ENCODE measurements around the gene CAMTA1. TPM values are rescaled to one million over a fixed set of nuclear protein-coding genes. Genes with fewer than 3 reads are reported as not detected.
"Not testable (repeated sequence)": the region's sequence is repeated elsewhere in the genome, so short reads cannot be mapped to it uniquely, and the experiment has no call there.

CAMTA1 gene
- total RNA-seq, 6 experiments from 2014 or later: 78.1 to 96.6 (median 86.1) TPM

- H3K27ac Mint-ChIP-seq: no peak overlapping the region
- H3K36me3 Mint-ChIP-seq (ENCODE audit: low read depth): no peaks in the 10 kb centered on the region
- DNase-seq: no peak
- H3K27me3 Mint-ChIP-seq (ENCODE audit: insufficient read depth): peaks cover 13% of the 10 kb centered on the region
- H3K4me1 Mint-ChIP-seq (ENCODE audit: low read depth): peaks cover 15% of the 10 kb centered on the region
- no peak overlapping the region for H3K4me3 Mint-ChIP-seq
- no peak for TF ChIP-seq CTCF (IDR thresholded peaks at IDR 0.05)
- H3K9me3 Mint-ChIP-seq: no peaks in the 10 kb centered on the region
Measured at GRCh38 chr1:7136166-7136953, 351.1 kb downstream of the CAMTA1 start.

- Mint-ChIP-seq H3K4me1 (ENCODE audit: low read depth) (peaks cover 10% of the 10 kb centered on the region), H3K27ac (no peak overlapping the region), H3K27me3 (ENCODE audit: insufficient read depth) (peaks cover 27% of the 10 kb centered on the region), H3K4me3 (no peak overlapping the region), H3K36me3 (ENCODE audit: low read depth) (no peaks in the 10 kb centered on the region), H3K9me3 (no peaks in the 10 kb centered on the region)
- no peak for DNase-seq
- no peak for TF ChIP-seq CTCF (IDR thresholded peaks at IDR 0.05)
Measured at GRCh38 chr1:7140251-7140650, 355.0 kb downstream of the CAMTA1 start.

GRCh38 chr1:7145947-7146346, 360.7 kb downstream of the CAMTA1 start:
- no peaks in the 10 kb centered on the region for H3K36me3 Mint-ChIP-seq (ENCODE audit: low read depth)
- H3K9me3 Mint-ChIP-seq: no peaks in the 10 kb centered on the region

GRCh38 chr1:7146710-7147109, 361.5 kb downstream of the CAMTA1 start:
- H3K4me1 Mint-ChIP-seq (ENCODE audit: low read depth): no peaks in the 10 kb centered on the region
- H3K4me3 Mint-ChIP-seq: no peak overlapping the region
- no peaks in the 10 kb centered on the region for H3K36me3 Mint-ChIP-seq (ENCODE audit: low read depth)
- no peak overlapping the region for H3K27ac Mint-ChIP-seq
- no peak for DNase-seq
- H3K27me3 Mint-ChIP-seq (ENCODE audit: insufficient read depth): peaks cover 27% of the 10 kb centered on the region
- no peak for TF ChIP-seq CTCF (IDR thresholded peaks at IDR 0.05)
- no peaks in the 10 kb centered on the region for H3K9me3 Mint-ChIP-seq

More at GRCh38 chr1:7145947-7146346, 360.7 kb downstream of the CAMTA1 start:
- no peak for DNase-seq
- H3K4me3 Mint-ChIP-seq: no peak overlapping the region
- no peak for TF ChIP-seq CTCF (IDR thresholded peaks at IDR 0.05)
- H3K27me3 Mint-ChIP-seq (ENCODE audit: insufficient read depth): peaks cover 31% of the 10 kb centered on the region
- no peaks in the 10 kb centered on the region for H3K4me1 Mint-ChIP-seq (ENCODE audit: low read depth)
- H3K27ac Mint-ChIP-seq: no peak overlapping the region

- H3K9me3 Mint-ChIP-seq; H3K4me1 Mint-ChIP-seq (ENCODE audit: low read depth); H3K27ac Mint-ChIP-seq; DNase-seq; H3K36me3 Mint-ChIP-seq (ENCODE audit: low read depth); H3K4me3 Mint-ChIP-seq: not testable (repeated sequence)
- H3K27me3 Mint-ChIP-seq (ENCODE audit: insufficient read depth): peaks cover 26% of the 10 kb centered on the region
Measured at GRCh38 chr1:7147581-7148282, 362.5 kb downstream of the CAMTA1 start.
